Head of caudate nucleus (tissue), 42 donors: Measurements from ENCODE around the gene ADGRB3.

Experiments
- DNase-seq, 42 donors: peaks; one replicate each; pipeline versions ENCODE4 v3.0.0 to v3.0.0-alpha.2; 2020 to 2021; ENCODE audit warnings: mixed read lengths in 7 of 42
- intact Hi-C: fragments of 100-400 bp; cut with DNase I; formaldehyde crosslinking; loops from one replicate; pipeline ENCODE4 v1.15.0; 2022

ADGRB3 gene

GRCh38 chr6:68634726-68635411 lies at the start of gene ADGRB3:
Gene ADGRB3 (plus strand): TSS chr6:68635282. CDS start chr6:68638676, 3,394 bp downstream.
- intact Hi-C loops = loop anchor here (2.0 to 10.0 kb wide), 5 partner anchors 58 to 600 kb away; no protein-coding TSS in a partner anchor
- DNase-seq = peak; percentile 86 to 98 (median 96)

DNA sequence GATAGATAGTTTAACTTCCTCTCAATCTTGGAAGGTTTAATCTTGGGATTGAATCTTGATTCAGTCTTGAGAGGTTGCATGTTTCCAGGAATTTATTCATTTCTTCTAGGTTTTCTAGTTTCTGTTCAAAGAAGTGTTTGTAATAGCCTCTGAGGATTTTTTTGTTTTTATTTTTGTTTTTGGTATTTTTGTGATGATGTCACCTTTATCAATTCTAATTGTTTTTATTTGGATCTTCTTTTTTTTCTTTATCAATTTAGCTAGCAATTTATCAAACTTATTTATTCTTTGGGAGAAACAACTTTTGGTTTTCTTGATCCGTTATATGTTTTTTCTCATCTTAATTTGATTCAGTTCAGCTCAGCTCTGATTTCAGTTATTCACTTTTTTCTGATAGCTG lies 41.5 kb upstream of the ADGRB3 start:
- intact Hi-C loops = no loop called here

GRCh38 chr6:68597642-68598041 lies 37.4 kb upstream of the ADGRB3 start:
- DNase-seq = no peak
- intact Hi-C loops = no loop called here

More for the DNA sequence above, 41.5 kb upstream of the ADGRB3 start:
- DNase-seq = no peak

DNA sequence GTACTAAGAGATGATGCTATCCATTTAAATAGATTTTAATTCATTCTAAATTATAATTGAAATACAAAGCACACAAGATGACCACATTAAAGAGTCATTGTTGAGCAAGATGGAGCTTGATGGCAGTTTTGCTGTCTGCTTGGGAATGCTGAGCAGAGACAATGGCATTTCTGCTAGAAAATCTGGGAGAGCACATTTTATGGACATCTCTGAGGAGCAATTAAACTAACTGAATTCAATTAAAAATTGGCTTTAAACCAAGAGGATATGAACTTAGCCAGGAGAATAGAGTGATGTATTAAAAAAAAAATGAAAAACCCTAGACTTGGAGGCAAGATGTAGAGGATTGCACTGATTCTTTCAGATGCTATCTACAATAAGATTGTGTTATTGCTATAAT lies 19.1 kb upstream of the ADGRB3 start:
- no peak for DNase-seq
- intact Hi-C loops = no loop called here

DNA sequence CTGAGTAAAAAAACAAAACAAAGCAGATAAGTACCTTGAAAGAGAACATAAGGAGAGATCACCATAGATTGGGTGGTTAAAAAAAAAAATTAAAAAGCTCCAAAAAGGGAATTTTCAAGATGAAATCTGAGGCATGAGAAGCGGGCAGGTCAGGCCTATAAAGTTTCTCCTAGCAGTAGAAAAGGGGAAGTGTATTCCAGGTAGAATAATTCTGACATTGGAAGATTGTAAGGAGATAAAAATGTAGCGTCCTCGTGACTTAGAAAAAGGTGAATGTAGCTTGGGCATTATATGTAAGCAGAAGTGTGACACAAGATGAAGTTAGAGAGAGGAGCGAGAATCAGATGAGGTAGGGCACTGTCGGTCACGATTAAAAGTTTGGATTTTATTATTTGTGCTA lies 9.1 kb upstream of the ADGRB3 start:
- DNase-seq = no peak
- intact Hi-C loops = no loop called here

DNA sequence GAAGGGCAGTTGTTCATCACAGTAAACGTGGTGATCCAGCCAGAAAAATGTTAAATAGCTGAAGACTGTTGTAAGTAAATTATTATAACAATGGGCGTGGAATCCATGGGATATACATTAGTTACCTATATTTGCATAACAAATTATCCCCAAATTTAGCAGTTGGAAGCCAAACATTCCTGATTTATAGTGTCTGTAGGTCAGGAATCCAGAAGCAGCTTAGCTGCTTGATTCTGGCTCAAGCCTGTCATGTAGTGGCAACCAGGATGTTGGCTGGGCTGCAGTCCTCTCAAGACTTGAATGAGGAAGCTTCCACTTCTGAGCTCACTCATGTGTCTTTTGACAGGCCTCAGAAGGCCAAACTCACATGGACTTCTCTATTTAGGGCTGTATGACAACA lies 6.9 kb upstream of the ADGRB3 start:
- DNase-seq = no peak
- intact Hi-C loops = no loop called here

GRCh38 chr6:68632734-68633133 lies 2.3 kb upstream of the ADGRB3 start:
- no peak for DNase-seq
- intact Hi-C loops = loop anchor here (5.0 to 10.0 kb wide), 3 partner anchors 55 to 602 kb away; no protein-coding TSS in a partner anchor

DNA sequence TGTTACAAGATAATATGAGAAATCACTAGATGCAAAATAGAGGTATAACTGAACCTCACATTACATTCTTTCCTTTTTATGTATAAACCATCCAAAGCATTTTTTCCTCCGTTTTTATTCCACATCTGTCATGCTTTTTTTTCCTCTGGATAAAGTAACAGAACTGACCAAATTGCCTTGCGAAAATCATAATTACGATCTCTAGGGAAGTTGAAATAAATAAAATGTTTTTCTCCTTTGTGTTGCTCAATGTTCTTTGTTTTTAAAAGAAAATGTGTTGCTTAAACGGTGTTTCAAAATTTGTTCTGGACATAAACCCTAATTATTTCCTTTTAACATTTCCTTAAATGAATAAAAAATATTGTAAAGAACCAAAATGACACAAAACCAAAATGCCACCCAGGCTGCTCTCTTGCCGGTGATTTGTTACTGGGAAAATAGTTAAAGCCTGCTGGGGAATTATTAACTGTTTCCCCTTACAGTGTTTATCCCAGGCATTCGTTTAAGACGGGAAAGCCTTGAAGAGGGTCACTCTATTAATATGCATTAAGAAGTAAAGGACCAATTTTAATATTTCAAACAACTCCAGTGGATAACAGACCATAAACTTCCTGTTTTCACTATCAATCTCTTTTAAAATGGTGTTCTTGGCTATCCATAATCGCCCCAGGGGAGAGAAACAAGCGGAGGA lies 1.7 kb upstream of the ADGRB3 start:
- intact Hi-C loops = loop anchor here (5.0 to 10.0 kb wide), 3 partner anchors 56 to 601 kb away; no protein-coding TSS in a partner anchor
- DNase-seq = no peak

GRCh38 chr6:68633972-68634725 lies 933 bp upstream of the ADGRB3 start:
- DNase-seq = peak in 8 of 42 donors; percentile 8 to 70 (median 38)
- intact Hi-C loops = loop anchor here (2.0 to 10.0 kb wide), 4 partner anchors 57 to 601 kb away; no protein-coding TSS in a partner anchor

- intact Hi-C loops = loop anchor here (2.0 to 10.0 kb wide), 3 partner anchors 143 to 599 kb away; no protein-coding TSS in a partner anchor
- DNase-seq = no peak
Measured at GRCh38 chr6:68635412-68635705, 277 bp downstream of the ADGRB3 start.

- intact Hi-C loops = loop anchor here (2.0 to 10.0 kb wide), 3 partner anchors 143 to 599 kb away; no protein-coding TSS in a partner anchor
- DNase-seq = peak in 40 of 42 donors; percentile 32 to 78 (median 58)
Measured at GRCh38 chr6:68635706-68636513, 828 bp downstream of the ADGRB3 start.

GRCh38 chr6:68636666-68637065 lies 1.6 kb downstream of the ADGRB3 start:
- intact Hi-C loops = loop anchor here (5.0 to 10.0 kb wide), 2 partner anchors 331 to 598 kb away; no protein-coding TSS in a partner anchor
- peak in 8 of 42 donors; percentile 20 to 59 (median 36) for DNase-seq

- intact Hi-C loops = loop anchor here (5.0 to 10.0 kb wide), 2 partner anchors 330 to 598 kb away; no protein-coding TSS in a partner anchor
- peak in 1 of 42 donors; percentile 40 for DNase-seq
Measured at GRCh38 chr6:68637071-68637470, 2.0 kb downstream of the ADGRB3 start.

GRCh38 chr6:68637782-68638181 lies 2.7 kb downstream of the ADGRB3 start:
- intact Hi-C loops = loop anchor here (5.0 to 10.0 kb wide), 2 partner anchors 330 to 597 kb away; no protein-coding TSS in a partner anchor
- peak in 1 of 42 donors; percentile 40 for DNase-seq

DNA sequence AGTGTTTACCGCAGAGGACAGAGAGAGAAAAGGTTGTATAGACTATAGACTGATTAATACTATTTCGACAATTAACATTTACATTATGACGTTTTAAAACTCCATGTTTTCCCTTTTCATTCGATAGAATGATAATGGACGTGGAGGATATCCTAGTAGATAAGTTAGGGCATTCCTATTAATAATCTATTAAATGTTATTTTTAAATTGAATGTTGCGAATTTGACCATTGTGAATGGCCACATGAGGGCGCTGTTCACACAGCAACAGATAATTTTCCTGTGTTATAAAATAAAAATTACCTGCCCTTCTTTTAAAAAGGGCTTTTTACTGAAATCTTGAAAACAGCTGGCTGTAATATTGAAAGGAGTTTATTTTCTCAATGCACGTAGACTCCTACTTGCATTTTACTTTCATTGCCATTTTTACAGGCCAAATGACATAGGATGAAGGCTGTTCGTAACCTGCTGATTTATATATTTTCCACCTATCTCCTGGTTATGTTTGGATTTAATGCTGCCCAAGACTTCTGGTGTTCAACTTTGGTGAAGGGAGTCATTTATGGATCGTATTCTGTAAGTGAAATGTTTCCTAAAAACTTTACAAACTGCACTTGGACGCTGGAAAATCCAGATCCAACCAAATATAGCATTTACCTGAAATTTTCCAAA lies 3.3 kb downstream of the ADGRB3 start:
- intact Hi-C loops = loop anchor here (5.0 to 10.0 kb wide), 2 partner anchors 329 to 596 kb away; no protein-coding TSS in a partner anchor
- DNase-seq = peak in 41 of 42 donors; percentile 10 to 88 (median 69)

GRCh38 chr6:68639211-68639610 lies 4.1 kb downstream of the ADGRB3 start:
- DNase-seq = peak in 16 of 42 donors; percentile 12 to 49 (median 34)
- intact Hi-C loops = loop anchor here (5.0 to 10.0 kb wide), 2 partner anchors 328 to 596 kb away; no protein-coding TSS in a partner anchor

GRCh38 chr6:68639826-68640490 lies 4.9 kb downstream of the ADGRB3 start:
- intact Hi-C loops = loop anchor here (5.0 to 10.0 kb wide), 2 partner anchors 327 to 595 kb away; no protein-coding TSS in a partner anchor
- DNase-seq = peak in 19 of 42 donors; percentile 8 to 55 (median 35)
